GM19372 (cell line): ENCODE measurements around the gene TOX2.

Experiments used
- ATAC-seq: cut with Tn5 transposase; IDR thresholded peaks from one replicate; pipeline ENCODE4 v1.9.1; 2021; ENCODE audit warnings: mild to moderate bottlenecking, low read depth, moderate library complexity; ENCODE audit not compliant: unreplicated experiment

TOX2 gene

GRCh38 chr20:44113618-44114376 lies 199.1 kb downstream of the TOX2 start:
- ATAC-seq: no peak

GRCh38 chr20:44115181-44115580 lies 200.5 kb downstream of the TOX2 start:
- no peak for ATAC-seq

- ATAC-seq: no peak
These were observed 201.4 kb downstream of the TOX2 start for GRCh38 chr20:44115762-44116644.

DNA sequence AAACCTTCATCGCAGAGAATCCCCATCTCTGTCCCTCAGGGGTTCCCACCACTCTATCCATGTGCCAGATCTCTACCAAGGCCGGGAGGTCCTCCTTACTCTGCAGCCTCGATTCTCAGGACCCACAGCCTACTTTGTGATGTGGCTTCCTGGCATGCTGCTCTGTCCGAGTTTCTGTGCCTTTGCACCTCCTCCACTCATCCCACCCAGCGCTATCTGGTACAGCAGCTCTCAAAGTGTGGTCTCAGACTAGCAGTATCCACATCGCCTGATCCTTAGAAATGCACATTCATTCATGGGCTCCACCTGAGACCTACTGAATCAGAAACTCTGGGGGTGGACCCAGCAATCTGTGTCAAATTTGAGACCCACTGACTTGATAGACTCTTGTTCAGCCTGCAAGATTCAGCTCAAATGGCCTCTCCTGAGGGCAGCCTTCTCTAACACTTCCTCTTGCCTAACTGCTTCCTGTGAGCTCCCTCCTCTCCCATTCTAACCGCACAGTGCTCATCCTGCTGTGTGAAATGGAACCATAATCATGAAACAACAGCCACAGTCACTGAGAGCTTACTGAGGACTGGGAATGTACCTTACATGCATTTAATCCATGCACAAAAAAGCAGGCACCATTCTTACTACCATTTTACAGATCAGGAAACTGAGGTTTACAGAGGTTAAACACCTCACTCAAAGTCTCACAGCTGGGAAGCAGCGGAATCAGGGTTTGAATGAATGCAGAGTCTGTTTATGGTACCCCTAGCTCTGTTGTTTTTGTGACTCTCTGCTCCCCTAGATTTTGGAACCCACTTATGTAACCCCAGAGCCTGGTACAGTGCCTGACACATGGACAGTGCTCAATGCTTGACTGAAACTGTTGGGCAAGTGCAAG lies 202.9 kb downstream of the TOX2 start:
- no peak for ATAC-seq

- no peak for ATAC-seq
These were observed 203.8 kb downstream of the TOX2 start for GRCh38 chr20:44118185-44119033.
